ENCODE data around the gene KRT25. TPM values are rescaled to one million over a fixed set of nuclear protein-coding genes. Genes with fewer than 3 reads are reported as not detected.

The KRT25 gene
- total and polyA plus RNA-seq, 2 donors (not counting 3 experiments of a cell fraction or from before 2014, with no cell fraction given) = not detected

- Histone ChIP-seq H2AFZ (ENCODE audit: low read depth, low read length) (no peak overlapping the region), H3K79me2 (ENCODE audit: control insufficient read depth, insufficient read depth, low read length) (no peaks in the 10 kb centered on the region), H3K27ac (ENCODE audit: insufficient read depth, low read depth, low read length) (no peak overlapping the region), H3K9me1 (replicated peaks; ENCODE audit: control insufficient read depth, extremely low read depth, insufficient read depth, low read length) (no peaks in the 10 kb centered on the region), H3K4me2 (ENCODE audit: insufficient read depth, low read length) (no peak overlapping the region), H3K9me3 (replicated peaks; ENCODE audit: control insufficient read depth, insufficient read depth, low read length) (no peaks in the 10 kb centered on the region), H3K4me3 (replicated peaks in 1 of 3; ENCODE audit: insufficient read depth in 1 of 3, low read depth in 1 of 3, low read length in 3 of 3) (no peak overlapping the region), H4K20me1 (replicated peaks; ENCODE audit: control insufficient read depth, extremely low read depth, insufficient read depth, low read length) (no peaks in the 10 kb centered on the region), H3K27me3 (ENCODE audit: control insufficient read depth in 2 of 2, insufficient read depth in 2 of 2, low read length in 2 of 2) (peaks cover 12 to 24% of the 10 kb centered on the region in 2 experiments), H3K9ac (replicated peaks; ENCODE audit: extremely low read depth, insufficient read depth, low read length) (no peak overlapping the region), H3K36me3 (ENCODE audit: control insufficient read depth in 2 of 2, extremely low read depth in 1 of 2, insufficient read depth in 2 of 2, low read length in 2 of 2) (no peaks in the 10 kb centered on the region), H3K4me1 (ENCODE audit: control insufficient read depth, extremely low read depth, insufficient read depth, low read length) (no peaks in the 10 kb centered on the region)
- FAIRE-seq (no peak), DNase-seq (ENCODE audit: low read depth, low spot score) (no peak)
- ChIA-PET POLR2A (no interaction called here), CTCF (interaction anchor here (1.2 kb wide), 1 partner anchor 9 kb away, joined by 4 read pairs; no protein-coding TSS in a partner anchor)
- no TSS peak for BruUV-seq (replicated peaks)
- dilution Hi-C loops (cut with MboI; ENCODE audit: extremely low pct_ligation_motif_present, low sequenced_read_pairs) = no loop called here
- TF ChIP-seq EZH2 (IDR thresholded peaks at IDR 0.05; ENCODE audit: borderline replicate concordance, low read depth, low read length, severe bottlenecking) = no peak
- TF ChIP-seq JUN (IDR thresholded peaks at IDR 0.05; ENCODE audit: borderline replicate concordance, insufficient read depth, insufficient read length, low read depth) = no peak
- TF ChIP-seq CTCF (IDR thresholded peaks at IDR 0.05; ENCODE audit: extremely low read depth in 1 of 2, insufficient read depth in 1 of 2, low read depth in 1 of 2, low read length in 2 of 2) = no peak
- TF ChIP-seq FOS (IDR thresholded peaks at IDR 0.05; ENCODE audit: borderline replicate concordance, insufficient read depth, low read length) = no peak
- no peak for TF ChIP-seq POLR2AphosphoS5 (IDR thresholded peaks at IDR 0.05; ENCODE audit: insufficient read depth, low read depth, low read length)
- TF ChIP-seq MAX (IDR thresholded peaks at IDR 0.05; ENCODE audit: insufficient read depth, insufficient read length) = no peak
- TF ChIP-seq POLR2A (IDR thresholded peaks at IDR 0.05; ENCODE audit: low read depth, low read length) = no peak
- TF ChIP-seq MYC (IDR thresholded peaks at IDR 0.05; ENCODE audit: low read depth, low read length) = no peak
- no peak for TF ChIP-seq GATA2 (IDR thresholded peaks at IDR 0.05; ENCODE audit: insufficient read depth, insufficient read length, low read depth, low read length)
- intact Hi-C loops (cut with micrococcal nuclease) = no loop called here
These were observed 20.8 kb upstream of the KRT25 start for GRCh38 chr17:40775945-40776344.

All from endothelial cell of umbilical vein (primary cell).